ENCODE data around the gene LANCL1. TPM values are rescaled to one million over a fixed set of nuclear protein-coding genes. Genes with fewer than 3 reads are reported as not detected.

The LANCL1 gene
- total RNA-seq = 10 to 100 TPM; 25.9 to 50.7 TPM

- Mint-ChIP-seq H3K9me3 (no peaks in the 10 kb centered on the region), H3K36me3 (peaks cover 9 to 13% of the 10 kb centered on the region in 2 donors), H3K27ac (peak within 1 kb of the TSS; percentile 85 to 99)
- DNase-seq (ENCODE audit: low spot score in 2 of 2) (peak; percentile 77 to 84), ATAC-seq (peak; percentile 100)
These were observed at the start of gene LANCL1 for GRCh38 chr2:210476194-210477128. TSS of gene LANCL1 (minus strand) at chr2:210476759. CDS start at chr2:210476396, 363 bp downstream.

DNA sequence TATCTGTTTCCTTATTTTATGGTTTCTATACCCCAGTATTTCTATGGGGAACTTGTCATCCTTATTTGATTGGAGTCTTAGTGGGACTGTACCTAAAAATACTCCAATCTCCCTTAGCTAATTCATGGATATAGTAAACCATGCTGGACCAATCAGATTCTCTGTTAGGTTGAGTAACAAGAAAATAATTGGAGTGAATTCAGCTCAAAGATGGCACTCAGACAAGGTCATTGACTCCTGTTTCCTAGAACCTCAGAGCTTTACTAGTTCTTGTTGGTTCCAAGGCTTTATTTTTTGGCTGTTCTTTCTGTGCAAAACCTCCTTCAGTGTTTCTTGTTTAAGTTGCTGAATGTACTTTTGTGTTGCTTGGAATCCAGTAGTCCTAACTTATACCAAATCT, 48.0 kb upstream of the LANCL1 start:
- Mint-ChIP-seq H3K9me3 (peaks cover 0 to 4% of the 10 kb centered on the region in 2 donors), H3K36me3 (no peaks in the 10 kb centered on the region), H3K27ac (no peak overlapping the region)
- DNase-seq (ENCODE audit: low spot score in 2 of 2) (no peak), ATAC-seq (no peak)

- no peaks in the 10 kb centered on the region for H3K36me3 Mint-ChIP-seq
- no peak overlapping the region for H3K27ac Mint-ChIP-seq
- DNase-seq (ENCODE audit: low spot score in 2 of 2) = no peak
- H3K9me3 Mint-ChIP-seq = peaks cover 0 to 4% of the 10 kb centered on the region in 2 donors
- ATAC-seq = no peak
These were observed 47.2 kb upstream of the LANCL1 start for GRCh38 chr2:210523650-210524289.

DNA sequence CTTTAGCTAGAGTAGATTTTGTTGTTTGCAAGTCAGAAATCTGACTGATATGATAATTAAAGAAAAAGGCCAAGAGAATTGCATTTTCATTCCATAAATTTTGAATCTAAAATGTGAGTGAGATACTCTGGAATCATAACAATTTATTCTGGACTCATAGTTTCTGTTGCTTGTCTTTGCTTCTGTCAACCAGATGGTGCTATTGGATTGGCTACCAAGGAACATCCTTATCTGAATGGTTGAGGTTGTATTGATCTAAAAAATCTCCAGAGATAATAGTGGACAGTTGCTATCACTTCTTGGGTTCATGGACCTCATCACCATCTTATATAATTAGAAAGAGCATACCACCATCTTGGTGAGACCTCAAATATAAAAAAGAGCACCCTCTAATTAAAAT, 45.8 kb upstream of the LANCL1 start:
- Mint-ChIP-seq H3K9me3 (peaks cover 0 to 4% of the 10 kb centered on the region in 2 donors), H3K36me3 (no peaks in the 10 kb centered on the region), H3K27ac (no peak overlapping the region)
- DNase-seq (ENCODE audit: low spot score in 2 of 2) = no peak
- no peak for ATAC-seq

DNA sequence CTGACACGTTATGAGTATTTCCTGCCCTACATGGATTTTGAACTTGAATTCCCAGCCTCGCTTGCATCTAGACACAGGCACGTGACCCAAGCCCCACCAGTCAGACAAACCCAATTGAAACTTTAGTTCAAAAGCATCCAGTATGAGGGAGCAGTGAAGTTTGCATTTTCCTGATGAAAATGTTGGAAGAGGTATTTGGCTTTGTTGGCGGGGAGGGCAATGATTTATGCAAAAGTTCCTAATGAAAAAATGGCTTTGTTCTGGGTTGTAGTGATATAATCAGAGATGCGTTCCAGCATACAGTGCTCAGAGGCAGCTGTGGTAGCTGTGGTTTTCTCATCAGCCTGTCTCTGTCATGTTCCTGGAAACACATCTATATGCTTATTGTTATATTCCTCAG, 43.0 kb upstream of the LANCL1 start:
- Mint-ChIP-seq H3K27ac (no peak overlapping the region), H3K9me3 (peaks cover 15 to 19% of the 10 kb centered on the region in 2 donors), H3K36me3 (peaks cover 0 to 19% of the 10 kb centered on the region in 2 donors)
- no peak for ATAC-seq
- no peak for DNase-seq (ENCODE audit: low spot score in 2 of 2)

- Mint-ChIP-seq H3K36me3 (peaks cover 0 to 19% of the 10 kb centered on the region in 2 donors), H3K9me3 (peaks cover 24% of the 10 kb centered on the region in 2 donors), H3K27ac (no peak overlapping the region)
These were observed 40.7 kb upstream of the LANCL1 start for GRCh38 chr2:210517264-210517663.

DNA sequence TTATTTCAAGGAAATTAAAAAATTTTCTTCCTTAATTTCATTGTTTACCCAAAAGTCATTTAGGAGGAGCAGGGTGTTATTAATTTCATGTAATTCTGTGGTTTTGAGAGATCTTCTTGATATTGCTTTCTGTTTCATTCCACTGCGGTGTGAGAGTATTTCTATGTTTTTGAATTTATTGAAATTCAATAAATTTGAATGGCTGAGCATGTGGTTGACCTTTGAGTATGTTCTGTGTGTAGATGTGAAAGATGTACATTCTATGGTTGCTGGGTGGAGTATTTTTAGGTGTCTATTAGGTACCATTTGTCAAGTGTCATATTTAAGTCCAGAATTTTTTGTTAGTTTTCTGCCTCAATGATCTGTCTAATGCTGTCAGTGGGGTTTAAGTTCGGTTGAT, 39.4 kb upstream of the LANCL1 start:
- no peak overlapping the region for H3K27ac Mint-ChIP-seq
- H3K36me3 Mint-ChIP-seq = peaks cover 0 to 19% of the 10 kb centered on the region in 2 donors
- peaks cover 24% of the 10 kb centered on the region in 2 donors for H3K9me3 Mint-ChIP-seq
- DNase-seq (ENCODE audit: low spot score in 2 of 2) (no peak), ATAC-seq (no peak)

More at GRCh38 chr2:210517264-210517663, 40.7 kb upstream of the LANCL1 start:
- ATAC-seq = no peak
- DNase-seq (ENCODE audit: low spot score in 2 of 2) = no peak

DNA sequence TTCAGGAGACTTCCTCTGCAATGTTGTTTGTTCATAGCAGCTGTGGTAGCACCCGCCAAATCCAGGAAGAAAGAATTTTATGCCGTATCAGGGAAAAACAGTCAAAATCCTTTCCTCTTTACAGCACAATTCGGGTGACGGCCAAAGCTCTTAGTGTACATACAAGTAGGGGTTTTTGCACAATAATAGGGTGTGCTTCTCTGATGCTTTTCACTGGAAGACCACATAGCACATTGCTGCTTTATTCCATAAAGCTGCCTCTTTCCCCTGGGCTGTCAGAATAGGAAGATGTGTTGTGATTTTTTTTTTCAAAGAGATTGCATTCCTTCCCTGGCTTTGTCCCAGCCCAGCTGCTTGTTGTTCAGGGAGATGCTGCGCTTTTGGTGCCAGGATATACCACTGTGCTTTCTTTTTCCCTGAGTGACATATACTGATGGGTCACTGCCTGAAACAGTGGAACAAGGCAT, 27.2 kb upstream of the LANCL1 start:
- Mint-ChIP-seq H3K36me3 (peaks cover 10 to 43% of the 10 kb centered on the region in 2 donors), H3K9me3 (peaks cover 22 to 23% of the 10 kb centered on the region in 2 donors), H3K27ac (no peak overlapping the region)
- DNase-seq (ENCODE audit: low spot score in 2 of 2) = no peak
- no peak for ATAC-seq

DNA sequence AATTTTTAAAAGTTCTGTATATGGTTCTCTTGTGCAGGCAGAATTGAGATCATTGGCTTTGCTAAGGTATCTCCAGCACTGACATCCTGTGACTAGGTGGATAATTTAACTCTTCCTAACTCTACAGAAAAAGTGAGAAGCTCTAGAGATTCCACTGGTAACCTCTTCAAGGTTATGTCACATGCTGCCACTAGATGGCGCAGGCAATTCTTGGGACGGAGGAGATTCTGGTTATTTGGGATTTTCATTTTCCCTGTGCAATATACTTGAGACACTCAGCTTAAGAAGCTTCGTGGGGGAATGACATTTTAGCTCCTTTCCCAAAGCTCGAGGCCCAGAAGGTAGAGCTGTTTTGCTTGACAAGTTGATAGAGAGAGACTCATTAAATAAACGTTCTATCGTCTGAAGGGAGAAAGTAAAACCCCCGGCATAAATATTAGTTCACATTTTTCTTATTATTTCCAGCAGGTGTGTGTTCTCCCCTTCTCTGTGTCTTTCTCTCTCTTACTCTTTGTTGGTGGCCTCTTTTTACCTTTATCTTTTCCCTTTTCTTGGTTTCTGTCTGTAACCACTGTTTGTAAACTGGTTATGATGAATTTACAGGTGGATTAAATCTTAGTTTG, 26.6 kb upstream of the LANCL1 start:
- H3K27ac Mint-ChIP-seq = no peak overlapping the region
- DNase-seq (ENCODE audit: low spot score in 2 of 2) (peak in 1 of 2 donors; percentile 26), ATAC-seq (no peak)
- peaks cover 10 to 43% of the 10 kb centered on the region in 2 donors for H3K36me3 Mint-ChIP-seq
- peaks cover 17 to 23% of the 10 kb centered on the region in 2 donors for H3K9me3 Mint-ChIP-seq

DNA sequence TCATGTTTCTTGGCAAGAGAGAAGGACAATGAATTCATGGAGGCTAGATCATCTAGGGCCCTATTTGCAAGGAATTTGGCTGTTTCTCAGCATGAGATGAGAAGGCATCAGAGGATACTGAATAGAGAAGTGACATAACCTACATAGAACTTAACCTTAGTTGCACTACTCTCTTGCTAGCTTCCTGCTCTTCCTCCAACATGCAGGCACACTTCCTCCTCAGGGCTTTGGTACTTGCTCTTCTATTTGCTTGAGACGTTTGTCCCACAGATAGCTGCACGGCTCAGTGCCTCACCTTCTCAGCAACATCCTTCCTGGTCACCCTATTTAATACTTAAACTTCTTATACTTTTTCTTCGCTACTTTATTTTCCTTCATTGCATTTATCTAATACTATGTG, 20.0 kb upstream of the LANCL1 start:
- ATAC-seq (no peak), DNase-seq (ENCODE audit: low spot score in 2 of 2) (no peak)
- Mint-ChIP-seq H3K27ac (no peak overlapping the region), H3K36me3 (peaks cover 10 to 20% of the 10 kb centered on the region in 2 donors), H3K9me3 (peaks cover 8 to 11% of the 10 kb centered on the region in 2 donors)

DNA sequence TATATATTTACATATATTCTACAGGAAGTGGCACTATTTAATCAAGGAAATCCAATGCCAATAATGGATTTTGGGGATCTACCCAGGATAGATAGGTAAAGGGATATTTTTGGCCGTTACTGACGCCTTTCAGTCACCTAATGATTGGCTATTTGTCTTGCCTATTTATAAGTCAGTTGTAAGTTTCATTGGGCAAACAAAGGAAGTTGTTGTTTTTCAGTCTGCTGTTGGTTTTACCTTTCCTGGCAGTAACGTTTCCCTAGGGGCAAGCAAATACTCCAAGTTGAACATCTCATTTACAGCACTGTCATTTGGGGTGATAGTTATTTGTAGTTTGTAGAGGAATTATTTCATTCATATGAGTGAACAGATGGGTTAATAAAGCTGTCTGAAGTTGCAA, 17.0 kb upstream of the LANCL1 start:
- Mint-ChIP-seq H3K9me3 (no peaks in the 10 kb centered on the region), H3K36me3 (no peaks in the 10 kb centered on the region), H3K27ac (no peak overlapping the region)
- ATAC-seq (no peak), DNase-seq (ENCODE audit: low spot score in 2 of 2) (no peak)

DNA sequence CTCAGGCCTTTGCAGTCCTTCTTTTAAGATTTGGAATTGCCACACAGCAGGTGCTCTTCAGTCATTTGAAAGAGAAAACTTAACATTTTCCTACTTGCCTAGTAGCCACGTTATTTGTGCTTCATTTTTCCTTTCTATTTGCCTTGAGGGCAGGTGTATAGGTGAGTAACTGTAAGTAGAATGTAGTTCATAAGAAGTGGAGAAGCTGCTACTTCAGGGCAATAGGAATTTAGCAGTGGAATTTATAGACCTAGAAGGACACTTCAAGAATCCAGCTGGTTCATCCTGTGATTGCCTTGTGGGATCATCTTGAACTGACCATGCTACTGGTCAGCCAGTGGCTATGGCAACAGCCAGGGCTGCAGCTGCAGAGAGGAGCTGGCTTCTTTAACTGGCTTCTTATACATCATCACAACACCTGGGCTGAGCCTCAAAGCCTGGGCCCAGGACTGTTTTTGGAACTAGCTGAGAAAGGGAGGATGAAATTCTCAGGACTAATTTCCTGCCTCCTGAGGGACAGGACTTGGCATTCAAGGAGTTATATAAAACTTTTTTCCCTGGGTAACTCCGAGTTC, 5.1 kb upstream of the LANCL1 start:
- H3K9me3 Mint-ChIP-seq = peaks cover 3 to 11% of the 10 kb centered on the region in 2 donors
- DNase-seq (ENCODE audit: low spot score in 2 of 2) (no peak), ATAC-seq (no peak)
- H3K36me3 Mint-ChIP-seq = peaks cover 5 to 6% of the 10 kb centered on the region in 2 donors
- H3K27ac Mint-ChIP-seq = no peak overlapping the region

- no peak for DNase-seq (ENCODE audit: low spot score in 2 of 2)
- Mint-ChIP-seq H3K36me3 (peaks cover 10% of the 10 kb centered on the region in 2 donors), H3K9me3 (peaks cover 3 to 11% of the 10 kb centered on the region in 2 donors), H3K27ac (no peak overlapping the region)
- ATAC-seq = no peak
These were observed 4.2 kb upstream of the LANCL1 start for GRCh38 chr2:210480764-210481163.

GRCh38 chr2:210480079-210480478, 3.5 kb upstream of the LANCL1 start:
- Mint-ChIP-seq H3K9me3 (peaks cover 3 to 11% of the 10 kb centered on the region in 2 donors), H3K36me3 (peaks cover 10% of the 10 kb centered on the region in 2 donors), H3K27ac (no peak overlapping the region)
- ATAC-seq (peak in 1 of 2 donors; percentile 33), DNase-seq (ENCODE audit: low spot score in 2 of 2) (no peak)

GRCh38 chr2:210478661-210479060, 2.1 kb upstream of the LANCL1 start:
- ATAC-seq (no peak), DNase-seq (ENCODE audit: low spot score in 2 of 2) (no peak)
- peak overlapping the region in 1 of 2 donors; percentile 85 for H3K27ac Mint-ChIP-seq
- peaks cover 5 to 10% of the 10 kb centered on the region in 2 donors for H3K36me3 Mint-ChIP-seq
- peaks cover 0 to 3% of the 10 kb centered on the region in 2 donors for H3K9me3 Mint-ChIP-seq

DNA sequence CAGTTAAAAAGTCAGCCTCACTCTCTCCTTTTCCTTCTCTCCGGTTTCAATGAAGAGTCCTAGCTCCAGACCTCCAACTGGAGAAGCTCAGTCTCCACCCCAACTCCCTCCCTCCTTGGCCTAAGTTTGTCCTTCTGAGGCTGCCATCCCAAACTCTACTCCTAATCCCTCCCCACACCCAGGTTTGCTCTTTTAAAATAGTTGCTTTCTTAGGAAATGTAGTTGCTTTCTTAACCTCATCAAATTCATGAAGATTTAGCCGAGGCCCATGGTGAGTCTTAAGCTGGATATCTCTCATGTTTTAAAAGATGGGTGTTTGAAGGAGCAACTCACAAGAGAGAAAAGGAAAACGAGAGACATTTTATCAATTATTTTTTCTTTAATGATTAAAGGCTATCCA, 937 bp upstream of the LANCL1 start:
- ATAC-seq = peak in 1 of 2 donors; percentile 26
- Mint-ChIP-seq H3K9me3 (no peaks in the 10 kb centered on the region), H3K27ac (peak overlapping the region; percentile 85), H3K36me3 (peaks cover 4 to 9% of the 10 kb centered on the region in 2 donors)
- DNase-seq (ENCODE audit: low spot score in 2 of 2) = peak in 1 of 2 donors; percentile 30
